Cardiac fibroblast (primary cell): Measurements from ENCODE around the gene LSG1.

Experiments
- DNase-seq, 2 donors: peaks; one replicate each; pipeline versions ENCODE4 v3.0.0 to v3.0.0-alpha.2; 2010; ENCODE audit warnings: low read depth in 2 of 2
- H3K4me3 ChIP-seq, 2 donors: replicated peaks in 1 of 2; 1 replicate in 1 of 2; 2 replicates in 1 of 2; pipeline ENCODE4 v1.5.1; 2011; ENCODE audit warnings: low read depth in 2 of 2, low read length in 2 of 2, mild to moderate bottlenecking in 2 of 2, moderate library complexity in 1 of 2
- CTCF ChIP-seq: IDR thresholded peaks from one replicate; pipeline ENCODE4 v1.5.1; 2011; ENCODE audit warnings: low read depth, mild to moderate bottlenecking, low read length, inconsistent platforms

Gene LSG1

GRCh38 chr3:194713299-194714136, 41.5 kb upstream of the LSG1 start:
- no peak for DNase-seq
- no peak overlapping the region for H3K4me3 ChIP-seq
- no peak for TF ChIP-seq CTCF

- peak; percentile 94 to 99 for DNase-seq
- no peak for TF ChIP-seq CTCF
- no peak overlapping the region for H3K4me3 ChIP-seq
Observed at GRCh38 chr3:194711913-194712312, 39.9 kb upstream of the LSG1 start.

- no peak overlapping the region for H3K4me3 ChIP-seq
- TF ChIP-seq CTCF = no peak
- DNase-seq = peak in 1 of 2 donors; percentile 62
Observed at GRCh38 chr3:194711286-194711685, 39.3 kb upstream of the LSG1 start.

GRCh38 chr3:194707147-194707540, 35.2 kb upstream of the LSG1 start:
- no peak for TF ChIP-seq CTCF
- peak in 1 of 2 donors; percentile 22 for DNase-seq
- no peak overlapping the region for H3K4me3 ChIP-seq

GRCh38 chr3:194705761-194706160, 33.8 kb upstream of the LSG1 start:
- DNase-seq = no peak
- no peak for TF ChIP-seq CTCF
- no peak overlapping the region for H3K4me3 ChIP-seq

GRCh38 chr3:194705227-194705626, 33.2 kb upstream of the LSG1 start:
- TF ChIP-seq CTCF = no peak
- no peak overlapping the region for H3K4me3 ChIP-seq
- no peak for DNase-seq

GRCh38 chr3:194702545-194702944, 30.6 kb upstream of the LSG1 start:
- TF ChIP-seq CTCF = no peak
- DNase-seq = no peak
- H3K4me3 ChIP-seq = no peak overlapping the region
